Sigmoid colon (tissue), 7 donors: ENCODE results near the gene PER2. TPM values are rescaled to one million over a fixed set of nuclear protein-coding genes. Genes with fewer than 3 reads are reported as not detected.

Source experiments
- DNase-seq: peaks from one replicate; pipeline ENCODE4 v3.0.0-alpha.2; 2019
- H3K27ac ChIP-seq, 4 donors: fragments of 200-600 bp; sonication (generic); one replicate each; pipeline ENCODE4 v1.5.1; 2016 to 2019; ENCODE audit warnings: mild to moderate bottlenecking in 1 of 4
- H3K27me3 ChIP-seq, 3 donors: fragments of 200-600 bp; sonication (generic); one replicate each; pipeline ENCODE4 v1.5.1; 2019; ENCODE audit warnings: mild to moderate bottlenecking in 1 of 3
- H3K36me3 ChIP-seq, 4 donors: fragments of 200-600 bp; sonication (generic); one replicate each; pipeline ENCODE4 v1.5.1; 2016 to 2019
- H3K4me1 ChIP-seq, 4 donors: fragments of 200-600 bp; sonication (generic); one replicate each; pipeline ENCODE4 v1.5.1; 2017 to 2019
- H3K4me3 ChIP-seq, 4 donors: fragments of 200-600 bp; sonication (generic); one replicate each; pipeline ENCODE4 v1.5.1; 2017 to 2019; ENCODE audit warnings: mild to moderate bottlenecking in 2 of 4, moderate library complexity in 1 of 4
- H3K9me3 ChIP-seq, 4 donors: fragments of 200-600 bp in 3 of 4; sonication (generic) in 3 of 4; one replicate each; pipeline versions ENCODE4 v1.5.1 to v1.6.1; 2013 to 2019
- EP300 ChIP-seq, 4 donors: sonication (generic); formaldehyde crosslinking; IDR thresholded peaks; one replicate each; pipeline ENCODE4 v1.6.1; 2017; ENCODE audit warnings: antibody characterized with exemption in 4 of 4
- POLR2A ChIP-seq, 2 donors: fragments of 450-650 bp; IDR thresholded peaks; one replicate each; pipeline ENCODE4 v1.6.1; 2016; ENCODE audit warnings: antibody characterized with exemption in 2 of 2, mild to moderate bottlenecking in 2 of 2, moderate library complexity in 2 of 2
- POLR2AphosphoS5 ChIP-seq, 4 donors: sonication (generic); formaldehyde crosslinking; IDR thresholded peaks; one replicate each; pipeline ENCODE4 v1.6.1; 2017; ENCODE audit warnings: antibody characterized with exemption in 4 of 4
- WGBS, 2 donors: extraction: QIAGEN DNeasy Blood & Tissue Kit; methylation state at CpG; one replicate each; pipeline ENCODE4 v1.1.7; 2013; 5-methylcytosine and 5-hydroxymethylcytosine counted together
- intact Hi-C: fragments of 100-400 bp; cut with DNase I; formaldehyde crosslinking; loops from one replicate; pipeline ENCODE4 v1.15.1; 2023
- polyA plus RNA-seq, 3 donors: library from polyadenylated mRNA; stranded (reverse); fragments of 200-250 nt; gene quantifications; one replicate each; pipeline ENCODE4 v1.2.3, GENCODE V29; 2013
- total RNA-seq, 4 donors: library from RNA; depleted of rRNA; stranded (reverse); fragments of >200 nt; gene quantifications; one replicate each; pipeline ENCODE4 v1.1.0, GENCODE V29; 2016
- TF ChIP-seq, protein P1 (sequence below), 4 experiments: fragments of 450-650 bp in 3 of 4; fragments of 200-600 bp in 1 of 4; IDR thresholded peaks; one replicate each; pipeline ENCODE4 v1.5.1; 2016 to 2019; ENCODE audit warnings: antibody characterized with exemption in 4 of 4, mild to moderate bottlenecking in 3 of 4, moderate library complexity in 2 of 4
- donor health status: healthy with polysubstance abuse.
- donor health status: Bipolar disorder and iron deficiency.
- donor health status: healthy.

PER2 gene
- total and polyA plus RNA-seq, 7 donors: 3.7 to 11.8 (median 7.7) TPM

DNA sequence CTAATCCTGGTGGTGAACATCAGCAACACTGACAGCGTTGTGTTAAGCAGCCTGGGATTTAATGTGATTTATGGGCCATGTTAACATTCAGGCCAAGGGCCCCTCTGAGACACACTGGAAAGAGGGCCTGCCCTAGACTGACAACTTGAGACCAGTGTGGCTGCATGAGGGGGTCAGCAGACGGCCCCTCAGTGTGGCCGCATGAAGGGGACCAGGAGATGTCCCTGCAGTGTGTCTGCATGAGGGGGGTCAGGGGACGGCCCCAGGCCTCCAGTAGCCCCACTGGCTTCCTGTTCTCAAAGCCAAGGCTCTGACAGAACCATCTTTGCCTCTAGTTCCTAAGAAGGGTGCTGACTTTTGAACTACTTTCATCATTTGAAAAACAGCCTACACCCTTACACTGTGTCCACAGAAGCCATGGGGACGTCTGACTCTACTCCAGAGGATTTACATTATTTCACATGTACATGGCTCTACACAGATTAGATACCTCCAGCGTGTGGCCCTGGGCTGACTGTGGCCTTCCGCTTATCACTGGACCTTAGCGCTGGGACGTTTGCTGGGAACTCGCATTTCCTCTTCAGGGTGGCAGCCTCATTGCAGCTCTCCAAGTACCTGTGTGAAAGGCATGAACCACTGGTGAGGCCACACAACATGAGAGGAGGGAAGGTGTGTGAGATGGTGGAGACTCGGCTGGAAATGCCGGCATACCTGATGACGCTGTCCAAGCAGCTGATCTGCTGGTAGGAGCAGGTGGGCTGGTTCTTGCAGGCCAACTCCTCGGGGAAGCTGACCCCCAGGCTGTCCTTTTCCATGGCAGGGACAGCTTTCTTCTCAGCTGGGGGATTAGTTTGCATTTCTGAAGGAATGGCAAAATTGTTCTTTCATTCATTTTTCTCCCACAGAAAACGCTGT lies 30.4 kb downstream of the PER2 start:
- no peak overlapping the region for H3K27ac ChIP-seq
- H3K36me3 ChIP-seq: peaks cover 36 to 86% (median 49%) of the 10 kb centered on the region in 4 donors
- no peaks in the 10 kb centered on the region for H3K9me3 ChIP-seq
- no peaks in the 10 kb centered on the region for H3K27me3 ChIP-seq
- DNase-seq: peak; percentile 46
- H3K4me1 ChIP-seq: peaks cover 0 to 20% (median 10%) of the 10 kb centered on the region in 4 donors
- WGBS, 2 donors: 87 to 93% methylated on average over 15 of the region's 15 CpGs
- no peak overlapping the region for H3K4me3 ChIP-seq
- TF ChIP-seq, protein P1, sequence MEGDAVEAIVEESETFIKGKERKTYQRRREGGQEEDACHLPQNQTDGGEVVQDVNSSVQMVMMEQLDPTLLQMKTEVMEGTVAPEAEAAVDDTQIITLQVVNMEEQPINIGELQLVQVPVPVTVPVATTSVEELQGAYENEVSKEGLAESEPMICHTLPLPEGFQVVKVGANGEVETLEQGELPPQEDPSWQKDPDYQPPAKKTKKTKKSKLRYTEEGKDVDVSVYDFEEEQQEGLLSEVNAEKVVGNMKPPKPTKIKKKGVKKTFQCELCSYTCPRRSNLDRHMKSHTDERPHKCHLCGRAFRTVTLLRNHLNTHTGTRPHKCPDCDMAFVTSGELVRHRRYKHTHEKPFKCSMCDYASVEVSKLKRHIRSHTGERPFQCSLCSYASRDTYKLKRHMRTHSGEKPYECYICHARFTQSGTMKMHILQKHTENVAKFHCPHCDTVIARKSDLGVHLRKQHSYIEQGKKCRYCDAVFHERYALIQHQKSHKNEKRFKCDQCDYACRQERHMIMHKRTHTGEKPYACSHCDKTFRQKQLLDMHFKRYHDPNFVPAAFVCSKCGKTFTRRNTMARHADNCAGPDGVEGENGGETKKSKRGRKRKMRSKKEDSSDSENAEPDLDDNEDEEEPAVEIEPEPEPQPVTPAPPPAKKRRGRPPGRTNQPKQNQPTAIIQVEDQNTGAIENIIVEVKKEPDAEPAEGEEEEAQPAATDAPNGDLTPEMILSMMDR (IDR thresholded peaks at IDR 0.05): no peak
- no peak for TF ChIP-seq EP300 (IDR thresholded peaks at IDR 0.05)
- no peak for TF ChIP-seq POLR2AphosphoS5 (IDR thresholded peaks at IDR 0.05)
- TF ChIP-seq POLR2A (IDR thresholded peaks at IDR 0.05): no peak
- intact Hi-C loops: no loop called here

DNA sequence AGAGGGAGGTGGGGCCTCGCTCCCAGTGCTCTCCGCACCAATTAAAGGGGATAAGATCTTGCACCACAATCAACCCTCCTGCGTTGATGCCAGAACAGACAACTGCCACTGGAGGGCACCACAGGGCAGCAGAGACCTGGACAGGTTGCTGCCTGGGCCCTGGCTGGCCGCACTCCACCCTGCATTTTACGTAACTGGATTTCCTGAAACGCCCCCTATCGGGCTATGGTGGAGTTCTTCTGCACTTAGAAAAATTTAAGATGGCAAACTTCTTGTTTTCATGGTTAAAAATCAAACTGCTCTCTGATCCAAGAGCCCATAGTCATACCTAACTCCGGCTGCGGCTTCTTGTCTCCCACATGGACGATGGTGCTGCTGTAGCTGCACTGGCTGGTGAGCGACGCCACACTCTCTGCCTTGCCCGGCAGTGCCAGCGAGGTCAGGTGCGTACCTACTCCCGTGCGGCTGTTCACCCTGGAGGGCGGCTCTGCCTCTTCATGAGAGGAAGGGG lies 31.8 kb downstream of the PER2 start:
- Histone ChIP-seq H3K36me3 (peaks cover 39 to 89% (median 54%) of the 10 kb centered on the region in 4 donors), H3K4me3 (no peak overlapping the region), H3K9me3 (no peaks in the 10 kb centered on the region), H3K4me1 (peaks cover 0 to 11% (median 5%) of the 10 kb centered on the region in 4 donors), H3K27ac (no peak overlapping the region), H3K27me3 (no peaks in the 10 kb centered on the region)
- 50 to 65% methylated on average over 18 of the region's 18 CpGs for WGBS, 2 donors
- TF ChIP-seq POLR2A (IDR thresholded peaks at IDR 0.05) (no peak), EP300 (IDR thresholded peaks at IDR 0.05) (no peak), POLR2AphosphoS5 (IDR thresholded peaks at IDR 0.05) (no peak)
- TF ChIP-seq, protein P1 (IDR thresholded peaks at IDR 0.05): peak in 3 of 4 experiments; percentile 42 to 63 (median 61)
- DNase-seq: peak; percentile 71
- intact Hi-C loops: no loop called here

DNA sequence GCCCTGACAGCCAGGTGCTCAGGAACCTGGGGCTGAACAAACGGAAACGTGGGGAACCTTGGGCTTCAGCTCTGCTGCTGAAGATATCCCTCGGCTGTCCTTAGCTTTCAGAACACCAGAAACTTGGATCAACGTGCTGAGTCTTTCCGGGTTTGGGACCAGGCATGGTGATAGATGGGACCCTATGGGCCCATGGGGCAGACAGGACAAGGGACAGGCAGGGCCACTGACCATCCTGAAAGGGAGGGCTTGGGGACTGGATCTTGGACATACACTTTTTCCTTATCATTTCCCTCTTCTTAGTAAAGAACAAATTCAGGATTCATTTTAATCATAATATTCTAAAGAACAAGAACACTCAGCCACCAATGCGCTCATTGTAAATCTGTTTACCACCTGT lies 32.3 kb downstream of the PER2 start:
- Histone ChIP-seq H3K9me3 (no peaks in the 10 kb centered on the region), H3K27ac (no peak overlapping the region), H3K4me3 (no peak overlapping the region), H3K27me3 (no peaks in the 10 kb centered on the region), H3K4me1 (peaks cover 0 to 8% (median 5%) of the 10 kb centered on the region in 4 donors), H3K36me3 (peaks cover 39 to 89% (median 53%) of the 10 kb centered on the region in 4 donors)
- TF ChIP-seq EP300 (IDR thresholded peaks at IDR 0.05): no peak
- TF ChIP-seq, protein P1 (IDR thresholded peaks at IDR 0.05): no peak
- no peak for TF ChIP-seq POLR2AphosphoS5 (IDR thresholded peaks at IDR 0.05)
- no peak for TF ChIP-seq POLR2A (IDR thresholded peaks at IDR 0.05)
- 91 to 95% methylated on average over 6 of the region's 6 CpGs for WGBS, 2 donors
- intact Hi-C loops: no loop called here
- peak; percentile 52 for DNase-seq

DNA sequence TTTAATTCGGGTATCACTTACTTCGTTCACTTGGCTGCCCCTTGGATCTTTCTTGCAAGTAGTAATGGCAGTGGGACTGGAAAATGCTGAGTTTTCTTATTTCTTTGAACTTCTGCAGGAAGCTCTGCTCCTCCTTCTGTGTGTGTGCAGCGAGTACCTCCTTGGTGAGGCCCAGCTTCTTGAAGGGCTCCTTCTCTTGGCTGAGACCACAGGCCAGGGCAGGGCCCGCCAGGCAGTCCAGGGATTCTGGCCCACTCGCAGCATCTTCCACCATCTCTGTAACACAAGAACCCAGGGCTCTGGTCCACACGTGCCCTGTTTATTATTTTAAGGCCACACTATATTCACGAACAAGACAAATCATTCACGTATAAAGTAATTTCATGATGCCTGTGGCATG lies 32.8 kb downstream of the PER2 start:
- intact Hi-C loops: no loop called here
- TF ChIP-seq POLR2A (IDR thresholded peaks at IDR 0.05): no peak
- TF ChIP-seq, protein P1 (IDR thresholded peaks at IDR 0.05): no peak
- TF ChIP-seq EP300 (IDR thresholded peaks at IDR 0.05): no peak
- Histone ChIP-seq H3K36me3 (peaks cover 39 to 94% (median 54%) of the 10 kb centered on the region in 4 donors), H3K4me1 (peaks cover 0 to 3% (median 2%) of the 10 kb centered on the region in 4 donors), H3K27ac (no peak overlapping the region), H3K4me3 (no peak overlapping the region), H3K27me3 (no peaks in the 10 kb centered on the region), H3K9me3 (no peaks in the 10 kb centered on the region)
- WGBS, 2 donors: 95 to 96% methylated on average over 8 of the region's 8 CpGs
- DNase-seq: peak; percentile 37
